Activated CD4-positive, alpha-beta T cell treated with anti-CD3 and anti-CD28 coated beads, Interleukin-2, amount 10 ng/mL, durations not matched to agents 7 days and 5 days (primary cell): ENCODE results near the gene CHD1L. TPM values are rescaled to one million over a fixed set of nuclear protein-coding genes. Genes with fewer than 3 reads are reported as not detected.

Source experiments
- total RNA-seq, 2 experiments: library from RNA; stranded (reverse); gene quantifications; one replicate each; pipeline ENCODE4 v1.2.3, GENCODE V29; 2021

The CHD1L gene
- total RNA-seq, 2 experiments from 2014 or later = 50.0 to 55.9 TPM

Other genes with a start within 250 kb of the CHD1L start
- gene PRKAB2, start 70.2 kb upstream of the CHD1L start, total RNA-seq = 10 to 100 TPM in 1 of 2 experiments, 1 to 10 TPM in 1; 9.7 to 10.3 TPM
- gene FMO5, start 17.3 kb upstream of the CHD1L start, total RNA-seq = under 1 TPM; 0.48 to 0.72 TPM